ENCODE measurements around the gene LHCGR.

LHCGR gene

DNA sequence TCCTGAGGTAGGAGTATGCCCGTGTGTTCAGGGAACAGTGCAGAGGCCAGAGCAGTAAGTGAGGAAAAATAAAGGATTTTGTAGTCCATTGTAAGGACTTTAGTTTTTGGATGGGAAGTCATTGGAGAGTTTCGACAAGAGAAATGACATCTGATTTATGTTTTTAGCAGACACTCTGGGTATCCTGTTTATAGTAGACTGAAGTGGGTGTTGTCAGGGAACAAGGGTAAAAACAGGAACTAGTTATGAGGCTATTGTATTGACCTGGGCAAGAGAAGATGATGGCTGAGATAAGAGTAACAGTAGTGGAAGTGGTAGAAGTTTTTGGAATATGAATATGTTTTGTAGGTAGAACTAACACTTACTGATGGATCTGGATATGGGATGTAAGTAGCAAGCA is 78.1 kb downstream of the LHCGR start:
- H3K4me3 ChIP-seq (ENCODE audit: low read depth, low read length): no peak overlapping the region
- no peak overlapping the region for H3K9ac ChIP-seq (ENCODE audit: low read length)
- no peaks in the 10 kb centered on the region for H3K36me3 ChIP-seq (ENCODE audit: control insufficient read depth, insufficient read depth, low read length)

GRCh38 chr2:48674933-48675332 is 80.6 kb downstream of the LHCGR start:
- no peaks in the 10 kb centered on the region for H3K27me3 ChIP-seq (ENCODE audit: control insufficient read depth, insufficient read depth, low read length)
- H3K9me3 ChIP-seq (ENCODE audit: control insufficient read depth, insufficient read depth, low read depth, low read length): peaks cover 5% of the 10 kb centered on the region; the same call in 1 of the 2 replicates
- no peak overlapping the region for H3K27ac ChIP-seq (ENCODE audit: low read depth, low read length)
- H3K4me1 ChIP-seq (ENCODE audit: control insufficient read depth, insufficient read depth, low read length): no peaks in the 10 kb centered on the region
- H3K36me3 ChIP-seq (ENCODE audit: control insufficient read depth, insufficient read depth, low read length): no peaks in the 10 kb centered on the region
- H3K4me3 ChIP-seq (ENCODE audit: low read depth, low read length): no peak overlapping the region
- no peak overlapping the region for H3K9ac ChIP-seq (ENCODE audit: low read length)

More for the DNA sequence above, 78.1 kb downstream of the LHCGR start:
- Histone ChIP-seq H3K27ac (ENCODE audit: low read depth, low read length) (no peak overlapping the region), H3K4me1 (ENCODE audit: control insufficient read depth, insufficient read depth, low read length) (no peaks in the 10 kb centered on the region), H3K9me3 (ENCODE audit: control insufficient read depth, insufficient read depth, low read depth, low read length) (peaks cover 5% of the 10 kb centered on the region; the same call in 1 of the 2 replicates), H3K27me3 (ENCODE audit: control insufficient read depth, insufficient read depth, low read length) (no peaks in the 10 kb centered on the region)

DNA sequence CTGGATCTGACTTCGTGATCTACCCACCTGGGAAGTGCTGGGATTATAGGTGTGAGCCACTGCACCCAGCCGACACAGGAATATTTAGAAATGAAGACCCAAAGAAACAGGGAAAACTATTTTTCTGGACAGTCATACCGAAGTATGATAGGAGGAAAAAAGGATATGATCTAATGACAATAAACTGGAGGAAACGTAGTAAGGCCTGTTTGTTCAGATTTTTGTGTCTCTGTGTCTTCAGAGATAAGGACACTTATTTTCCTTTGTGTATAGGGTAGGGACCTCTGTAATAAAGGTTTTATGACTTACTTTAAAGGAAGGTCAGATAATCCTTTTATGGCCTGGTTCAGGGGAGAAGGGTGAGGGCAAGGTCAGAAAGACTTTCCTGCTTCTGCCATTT is 81.9 kb downstream of the LHCGR start:
- Histone ChIP-seq H3K4me3 (ENCODE audit: low read depth, low read length) (no peak overlapping the region), H3K27me3 (ENCODE audit: control insufficient read depth, insufficient read depth, low read length) (no peaks in the 10 kb centered on the region), H3K9ac (ENCODE audit: low read length) (no peak overlapping the region), H3K9me3 (ENCODE audit: control insufficient read depth, insufficient read depth, low read depth, low read length) (peaks cover 5% of the 10 kb centered on the region; the same call in 1 of the 2 replicates), H3K27ac (ENCODE audit: low read depth, low read length) (no peak overlapping the region), H3K36me3 (ENCODE audit: control insufficient read depth, insufficient read depth, low read length) (no peaks in the 10 kb centered on the region), H3K4me1 (ENCODE audit: control insufficient read depth, insufficient read depth, low read length) (no peaks in the 10 kb centered on the region)

DNA sequence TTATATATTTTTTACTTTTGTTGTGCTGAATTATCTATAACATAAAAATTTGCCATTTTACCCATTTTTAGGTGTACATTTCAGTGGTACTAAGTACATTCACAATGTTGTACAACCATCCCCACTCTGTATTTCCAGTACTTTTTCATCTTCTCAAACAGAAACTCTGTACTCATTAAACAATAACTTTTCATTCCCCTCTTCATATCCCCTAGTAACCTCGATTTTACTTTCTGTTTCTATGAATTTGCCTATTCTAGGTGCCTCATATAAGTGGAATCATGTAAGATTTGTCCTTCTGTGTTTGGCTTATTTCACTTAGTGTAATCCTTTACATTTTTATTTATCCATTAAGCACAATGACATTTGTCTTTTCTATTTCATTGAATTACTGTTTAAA is 86.5 kb downstream of the LHCGR start:
- Histone ChIP-seq H3K36me3 (ENCODE audit: control insufficient read depth, insufficient read depth, low read length) (no peaks in the 10 kb centered on the region), H3K9me3 (ENCODE audit: control insufficient read depth, insufficient read depth, low read depth, low read length) (peaks cover 5% of the 10 kb centered on the region; the same call in 1 of the 2 replicates), H3K27me3 (ENCODE audit: control insufficient read depth, insufficient read depth, low read length) (no peaks in the 10 kb centered on the region), H3K4me3 (ENCODE audit: low read depth, low read length) (no peak overlapping the region), H3K4me1 (ENCODE audit: control insufficient read depth, insufficient read depth, low read length) (no peaks in the 10 kb centered on the region), H3K27ac (ENCODE audit: low read depth, low read length) (no peak overlapping the region), H3K9ac (ENCODE audit: low read length) (no peak overlapping the region)

- Histone ChIP-seq H3K9me3 (ENCODE audit: control insufficient read depth, insufficient read depth, low read depth, low read length) (no peaks in the 10 kb centered on the region), H3K9ac (ENCODE audit: low read length) (no peak overlapping the region), H3K4me3 (ENCODE audit: low read depth, low read length) (no peak overlapping the region), H3K27me3 (ENCODE audit: control insufficient read depth, insufficient read depth, low read length) (no peaks in the 10 kb centered on the region), H3K27ac (ENCODE audit: low read depth, low read length) (no peak overlapping the region), H3K4me1 (ENCODE audit: control insufficient read depth, insufficient read depth, low read length) (no peaks in the 10 kb centered on the region), H3K36me3 (ENCODE audit: control insufficient read depth, insufficient read depth, low read length) (no peaks in the 10 kb centered on the region)
Measured at GRCh38 chr2:48651158-48651790, 104.2 kb downstream of the LHCGR start.

DNA sequence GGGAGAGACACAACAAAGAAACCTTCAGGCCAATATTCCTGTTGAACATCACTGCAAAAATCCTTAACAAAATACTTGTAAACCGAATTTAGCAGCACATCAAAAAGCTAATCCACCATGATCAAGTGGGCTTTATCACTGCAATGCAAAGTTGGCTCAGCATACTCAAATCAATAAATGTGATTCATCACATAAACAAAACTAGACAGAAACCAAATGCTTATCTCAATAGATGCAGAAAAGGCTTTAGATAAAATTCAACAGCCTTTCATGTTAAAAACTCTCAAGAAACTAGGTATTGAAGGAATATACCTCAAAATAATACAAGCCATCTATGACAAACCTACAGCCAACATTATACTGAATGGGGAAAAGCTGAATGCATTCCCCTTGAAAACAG is 117.3 kb downstream of the LHCGR start:
- no peaks in the 10 kb centered on the region for H3K27me3 ChIP-seq (ENCODE audit: control insufficient read depth, insufficient read depth, low read length)
- no peak overlapping the region for H3K9ac ChIP-seq (ENCODE audit: low read length)
- H3K4me1 ChIP-seq (ENCODE audit: control insufficient read depth, insufficient read depth, low read length): no peaks in the 10 kb centered on the region
- no peaks in the 10 kb centered on the region for H3K36me3 ChIP-seq (ENCODE audit: control insufficient read depth, insufficient read depth, low read length)
- no peak overlapping the region for H3K4me3 ChIP-seq (ENCODE audit: low read depth, low read length)
- H3K9me3 ChIP-seq (ENCODE audit: control insufficient read depth, insufficient read depth, low read depth, low read length): 0 out of 2 replicates have a peak, but pooled peaks cover 3% of the 10 kb centered on the region
- H3K27ac ChIP-seq (ENCODE audit: low read depth, low read length): no peak overlapping the region

All from HUES6 (cell line).